ENCODE data around the gene LCE1B. TPM values are rescaled to one million over a fixed set of nuclear protein-coding genes. Genes with fewer than 3 reads are reported as not detected.

The LCE1B gene
- total and polyA plus RNA-seq, 2 donors (not counting 1 experiment from before 2014, with no cell fraction given): not detected

GRCh38 chr1:152823294-152823693 is 11.5 kb downstream of the LCE1B start:
- H4K20me1 ChIP-seq (ENCODE audit: control insufficient read depth, insufficient read depth, low read length, poor library complexity, severe bottlenecking): no peaks in the 10 kb centered on the region
- H3K36me3 ChIP-seq (replicated peaks in 1 of 2; ENCODE audit: control extremely low read depth in 1 of 2, control insufficient read depth in 1 of 2, extremely low read depth in 1 of 2, insufficient read depth in 2 of 2, low read length in 1 of 2): no peaks in the 10 kb centered on the region
- no peak overlapping the region for H2AFZ ChIP-seq (ENCODE audit: insufficient read depth, low read depth, low read length, poor library complexity, severe bottlenecking)

DNA sequence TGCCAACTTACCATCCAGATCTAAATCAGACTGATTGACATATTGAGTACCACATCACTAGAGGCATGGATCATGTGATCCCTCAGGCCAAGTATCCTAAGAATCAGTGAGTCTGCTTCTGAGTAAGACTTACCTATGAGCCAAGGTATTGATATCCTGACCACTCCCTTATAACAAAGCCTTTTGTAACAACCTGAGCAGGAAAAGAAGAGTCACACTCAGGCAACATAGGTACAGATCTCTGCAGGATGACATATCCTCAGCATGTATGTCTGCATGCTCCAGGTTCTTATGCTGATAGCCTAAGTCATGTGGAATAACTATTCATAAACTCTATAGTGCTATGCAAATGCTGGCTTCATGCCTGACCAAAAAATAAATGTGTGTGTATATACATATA is 13.2 kb downstream of the LCE1B start:
- Histone ChIP-seq H3K4me3 (ENCODE audit: control extremely low read depth in 1 of 5, extremely low read depth in 1 of 5, insufficient read depth in 1 of 5, low read depth in 2 of 5, low read length in 4 of 5) (no peak overlapping the region), H3K36me3 (replicated peaks in 1 of 2; ENCODE audit: control extremely low read depth in 1 of 2, control insufficient read depth in 1 of 2, extremely low read depth in 1 of 2, insufficient read depth in 2 of 2, low read length in 1 of 2) (no peaks in the 10 kb centered on the region), H3K27ac (ENCODE audit: low read length in 2 of 2) (no peak overlapping the region), H2AFZ (ENCODE audit: insufficient read depth, low read depth, low read length, poor library complexity, severe bottlenecking) (no peak overlapping the region), H3K79me2 (ENCODE audit: control insufficient read depth, insufficient read depth, low read length) (no peaks in the 10 kb centered on the region), H3K4me2 (replicated peaks; ENCODE audit: low read depth, low read length, poor library complexity, severe bottlenecking) (no peak overlapping the region), H3K27me3 (replicated peaks in 1 of 4; ENCODE audit: control extremely low read depth in 1 of 4, control insufficient read depth in 3 of 4, insufficient read depth in 4 of 4, low read length in 3 of 4) (peaks cover 0 to 12% (median 5%) of the 10 kb centered on the region in 4 experiments), H3K9me3 (ENCODE audit: control extremely low read depth in 1 of 3, control insufficient read depth in 2 of 3, insufficient read depth in 1 of 3, low read length in 2 of 3) (no peaks in the 10 kb centered on the region), H4K20me1 (ENCODE audit: control insufficient read depth, insufficient read depth, low read length, poor library complexity, severe bottlenecking) (no peaks in the 10 kb centered on the region), H3K4me1 (ENCODE audit: control insufficient read depth in 2 of 2, insufficient read depth in 2 of 2, low read length in 2 of 2) (peaks cover 4% of the 10 kb centered on the region in 2 donors), H3K9ac (ENCODE audit: low read length) (no peak overlapping the region)
- DNase-seq (no peak), ATAC-seq (ENCODE audit: low read depth) (no peak)
- ChIA-PET POLR2A (no interaction called here), CTCF (no interaction called here)
- Mint-ChIP-seq H3K4me3 (no peak overlapping the region), H3K9me3 (ENCODE audit: insufficient read depth) (no peaks in the 10 kb centered on the region), H3K27me3 (peaks cover 35% of the 10 kb centered on the region), H3K27ac (no peak overlapping the region), H3K4me1 (peaks cover 6% of the 10 kb centered on the region)
- intact Hi-C loops (cut with micrococcal nuclease): no loop called here
- no peak for TF ChIP-seq CTCF (IDR thresholded peaks at IDR 0.05)
- no peak for TF ChIP-seq EZH2 (IDR thresholded peaks at IDR 0.05; ENCODE audit: borderline replicate concordance, insufficient read depth, low read depth, low read length, poor library complexity, severe bottlenecking)

More at GRCh38 chr1:152823294-152823693, 11.5 kb downstream of the LCE1B start:
- H3K4me1 ChIP-seq (ENCODE audit: control insufficient read depth in 2 of 2, insufficient read depth in 2 of 2, low read length in 2 of 2): peaks cover 4% of the 10 kb centered on the region in 2 donors
- Mint-ChIP-seq H3K4me1 (peaks cover 6% of the 10 kb centered on the region), H3K27me3 (peaks cover 26% of the 10 kb centered on the region), H3K4me3 (no peak overlapping the region), H3K27ac (no peak overlapping the region), H3K9me3 (ENCODE audit: insufficient read depth) (no peaks in the 10 kb centered on the region)
- CTCF ChIA-PET: no interaction called here
- TF ChIP-seq EZH2 (IDR thresholded peaks at IDR 0.05; ENCODE audit: borderline replicate concordance, insufficient read depth, low read depth, low read length, poor library complexity, severe bottlenecking) (no peak), CTCF (IDR thresholded peaks at IDR 0.05) (no peak)
- no peak overlapping the region for H3K4me2 ChIP-seq (replicated peaks; ENCODE audit: low read depth, low read length, poor library complexity, severe bottlenecking)
- no peaks in the 10 kb centered on the region for H3K79me2 ChIP-seq (ENCODE audit: control insufficient read depth, insufficient read depth, low read length)
- ATAC-seq (ENCODE audit: low read depth) (no peak), DNase-seq (no peak)
- no peak overlapping the region for H3K9ac ChIP-seq (ENCODE audit: low read length)
- no peak overlapping the region for H3K27ac ChIP-seq (ENCODE audit: low read length in 2 of 2)
- H3K27me3 ChIP-seq (replicated peaks in 1 of 4; ENCODE audit: control extremely low read depth in 1 of 4, control insufficient read depth in 3 of 4, insufficient read depth in 4 of 4, low read length in 3 of 4): peaks cover 0 to 8% (median 5%) of the 10 kb centered on the region in 4 experiments
- POLR2A ChIA-PET: no interaction called here
- WGBS (ENCODE audit: insufficient coverage): no CpG with 5 or more reads among the region's 5 CpGs
- H3K4me3 ChIP-seq (ENCODE audit: control extremely low read depth in 1 of 5, extremely low read depth in 1 of 5, insufficient read depth in 1 of 5, low read depth in 2 of 5, low read length in 4 of 5): no peak overlapping the region
- no peaks in the 10 kb centered on the region for H3K9me3 ChIP-seq (ENCODE audit: control extremely low read depth in 1 of 3, control insufficient read depth in 2 of 3, insufficient read depth in 1 of 3, low read length in 2 of 3)
- intact Hi-C loops (cut with micrococcal nuclease): no loop called here
